DND-41 (cell line): ENCODE measurements around the gene COBL.

Experiments
- ATAC-seq: fragments of 200-7000 bp; cut with Tn5 transposase; 3 replicates; pipeline ENCODE4 v1.9.1; 2021; ENCODE audit warnings: low read depth; ENCODE audit not compliant: insufficient read depth
- DNase-seq: peaks from one replicate; pipeline ENCODE4 v3.0.0-alpha.2; 2020
- H2AFZ ChIP-seq: 2 replicates; pipeline ENCODE4 v1.6.0; 2012; ENCODE audit warnings: low read depth, low read length
- H3K27ac ChIP-seq: 2 replicates; pipeline ENCODE4 v1.5.1; 2012; ENCODE audit warnings: low read length, inconsistent platforms
- H3K27me3 ChIP-seq: fragments of 200-600 bp; sonication (generic); 2 replicates; pipeline ENCODE4 v1.6.0; 2012; ENCODE audit warnings: low read length, mild to moderate bottlenecking, inconsistent platforms; ENCODE audit not compliant: insufficient read depth, poor library complexity
- H3K36me3 ChIP-seq: 2 replicates; pipeline ENCODE4 v1.5.1; 2012; ENCODE audit warnings: low read length, inconsistent platforms; ENCODE audit not compliant: insufficient read depth
- H3K4me1 ChIP-seq: 2 replicates; pipeline ENCODE4 v1.5.1; 2012; ENCODE audit warnings: mild to moderate bottlenecking, low read length; ENCODE audit not compliant: insufficient read depth
- H3K4me2 ChIP-seq: 2 replicates; pipeline ENCODE4 v1.6.0; 2012; ENCODE audit warnings: mild to moderate bottlenecking, moderate library complexity, low read length, inconsistent platforms; ENCODE audit not compliant: insufficient read depth
- H3K4me3 ChIP-seq, 2 experiments: fragments of 200-600 bp in 1 of 2; shearing (Covaris generic) in 1 of 2; 2 replicates each; pipeline ENCODE4 v1.5.1; 2012 to 2016; ENCODE audit warnings: inconsistent platforms in 2 of 2, low read length in 2 of 2, mild to moderate bottlenecking in 2 of 2, low read depth in 1 of 2, moderate library complexity in 1 of 2
- H3K79me2 ChIP-seq: 2 replicates; pipeline ENCODE4 v1.6.0; 2012; ENCODE audit warnings: low read length, inconsistent platforms; ENCODE audit not compliant: insufficient read depth
- H3K9ac ChIP-seq: 2 replicates; pipeline ENCODE4 v1.6.0; 2012; ENCODE audit warnings: low read depth, mild to moderate bottlenecking, inconsistent platforms, low read length, moderate library complexity
- H3K9me3 ChIP-seq: 2 replicates; pipeline ENCODE4 v1.5.1; 2012; ENCODE audit warnings: low read length, moderate library complexity, mild to moderate bottlenecking, inconsistent platforms; ENCODE audit not compliant: insufficient read depth, severe bottlenecking
- H4K20me1 ChIP-seq: 2 replicates; pipeline ENCODE4 v1.6.0; 2012; ENCODE audit warnings: low read length; ENCODE audit not compliant: insufficient read depth
- CTCF ChIP-seq: IDR thresholded peaks from 2 replicates; pipeline ENCODE4 v1.5.1; 2012; ENCODE audit warnings: borderline replicate concordance, low read length, moderate library complexity, mild to moderate bottlenecking; ENCODE audit not compliant: poor library complexity, severe bottlenecking; ENCODE audit errors: extremely low read depth
- EZH2 ChIP-seq: IDR thresholded peaks from 3 replicates; pipeline ENCODE4 v1.6.1; 2012; ENCODE audit warnings: borderline replicate concordance, low read depth, mild to moderate bottlenecking, moderate library complexity, low read length, inconsistent platforms; ENCODE audit not compliant: severe bottlenecking

The COBL gene

GRCh38 chr7:51288896-51289622 is 27.6 kb downstream of the COBL start:
- Histone ChIP-seq H3K27ac (no peak overlapping the region), H3K79me2 (no peaks in the 10 kb centered on the region), H3K4me1 (no peaks in the 10 kb centered on the region), H3K9me3 (no peaks in the 10 kb centered on the region), H3K9ac (no peak overlapping the region), H2AFZ (no peak overlapping the region), H3K4me2 (no peak overlapping the region), H3K36me3 (no peaks in the 10 kb centered on the region), H4K20me1 (no peaks in the 10 kb centered on the region), H3K4me3 (no peak overlapping the region), H3K27me3 (peaks cover 9% of the 10 kb centered on the region)
- TF ChIP-seq EZH2, result no peak
- TF ChIP-seq CTCF, result no peak
- DNase-seq (no peak), ATAC-seq (no peak)

DNA sequence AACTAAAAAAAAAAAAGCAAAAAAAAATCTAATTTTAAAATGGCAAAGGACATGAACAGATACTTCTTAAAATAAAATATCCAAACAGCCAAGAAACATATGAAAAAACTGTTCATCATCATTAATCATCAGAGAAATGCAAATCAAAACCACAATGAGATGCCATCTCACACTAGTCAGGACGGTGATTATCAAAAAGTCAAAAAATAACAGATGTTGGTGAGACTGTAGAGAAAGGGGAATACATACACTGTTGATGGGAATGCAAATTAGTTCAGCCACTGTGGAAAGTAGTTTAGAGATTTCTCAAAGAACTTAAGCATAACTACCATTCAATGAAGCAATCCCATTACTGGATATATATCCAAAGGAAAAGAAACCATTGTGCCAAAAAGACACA is 30.2 kb downstream of the COBL start:
- DNase-seq (no peak), ATAC-seq (no peak)
- H2AFZ ChIP-seq, result no peak overlapping the region
- no peak overlapping the region for H3K9ac ChIP-seq
- no peaks in the 10 kb centered on the region for H3K9me3 ChIP-seq
- no peaks in the 10 kb centered on the region for H4K20me1 ChIP-seq
- no peaks in the 10 kb centered on the region for H3K4me1 ChIP-seq
- TF ChIP-seq EZH2 (no peak), CTCF (no peak)
- peaks cover 4% of the 10 kb centered on the region for H3K27me3 ChIP-seq
- H3K79me2 ChIP-seq, result no peaks in the 10 kb centered on the region
- H3K36me3 ChIP-seq, result no peaks in the 10 kb centered on the region
- no peak overlapping the region for H3K4me2 ChIP-seq
- no peak overlapping the region for H3K27ac ChIP-seq
- no peak overlapping the region for H3K4me3 ChIP-seq

DNA sequence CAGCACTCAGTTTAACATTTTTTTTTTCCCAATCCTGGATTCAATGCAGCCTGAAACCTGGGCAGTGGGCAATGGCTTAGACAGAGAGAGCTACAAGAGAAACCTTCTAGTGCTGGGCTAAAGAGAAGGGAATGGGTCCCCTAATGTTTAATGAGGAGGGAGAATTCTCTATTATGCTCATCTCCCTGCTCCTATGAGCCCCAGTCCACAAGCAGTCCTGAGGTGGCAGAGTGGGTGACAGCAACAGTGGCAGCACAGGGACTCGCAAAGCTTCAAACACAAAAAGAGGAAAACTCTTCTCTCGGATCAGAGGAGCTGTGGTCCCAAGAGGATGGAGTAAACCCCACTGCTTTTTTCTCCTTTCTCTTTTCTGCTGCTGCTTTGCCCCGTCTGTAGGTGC is 36.5 kb downstream of the COBL start:
- Histone ChIP-seq H3K79me2 (no peaks in the 10 kb centered on the region), H2AFZ (no peak overlapping the region), H4K20me1 (no peaks in the 10 kb centered on the region), H3K9ac (no peak overlapping the region), H3K27ac (no peak overlapping the region), H3K9me3 (no peaks in the 10 kb centered on the region), H3K4me1 (no peaks in the 10 kb centered on the region), H3K4me2 (no peak overlapping the region), H3K36me3 (no peaks in the 10 kb centered on the region), H3K27me3 (peaks cover 8% of the 10 kb centered on the region), H3K4me3 (no peak overlapping the region)
- ATAC-seq (no peak), DNase-seq (no peak)
- TF ChIP-seq CTCF, result no peak
- no peak for TF ChIP-seq EZH2
